ENCODE data around the gene OLFML3.
"Not testable (repeated sequence)": the region's sequence is repeated elsewhere in the genome, so short reads cannot be mapped to it uniquely, and the experiment has no call there.

OLFML3 gene

DNA sequence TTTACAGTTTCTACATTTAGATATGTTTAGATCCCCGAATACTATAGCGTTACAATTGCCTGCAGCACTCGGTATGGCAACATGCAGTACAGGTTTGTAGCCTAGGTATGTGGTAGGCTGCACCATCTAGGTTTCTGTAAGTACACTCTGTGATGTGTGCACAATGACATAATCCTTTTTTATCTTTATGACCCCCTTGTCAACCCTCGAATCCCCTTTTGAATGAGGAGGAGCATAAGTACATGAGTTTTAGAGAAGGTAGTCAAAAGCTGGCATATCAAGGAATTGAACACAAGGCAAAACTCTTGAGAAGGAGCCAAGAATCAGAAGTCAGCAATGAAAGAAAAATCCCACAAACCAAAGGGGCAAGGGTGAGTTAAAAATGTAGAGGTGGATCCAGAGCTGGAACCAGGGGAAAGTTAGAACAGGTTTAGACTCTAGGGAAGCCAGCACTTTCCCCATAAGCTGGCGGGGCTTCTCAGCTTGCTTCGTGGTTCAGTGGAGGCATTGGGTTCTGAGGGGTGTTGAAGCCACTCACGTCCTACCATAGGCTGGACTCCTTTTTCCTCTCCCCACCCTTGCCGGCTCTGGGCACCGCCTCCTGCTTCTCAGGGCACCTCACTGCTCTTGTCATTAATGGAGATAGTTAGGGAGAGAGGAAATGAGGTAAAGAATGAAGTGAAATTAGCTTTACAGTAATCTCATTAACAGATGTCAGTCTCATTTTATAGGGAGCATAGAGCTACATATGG lies 31.3 kb downstream of the OLFML3 start:
- no peak for DNase-seq (ENCODE audit: low read depth in 1 of 2, low spot score in 1 of 2)
- no peak overlapping the region for H3K27ac ChIP-seq (replicated peaks)
- no peaks in the 10 kb centered on the region for H3K27me3 ChIP-seq (ENCODE audit: insufficient read depth, poor library complexity, severe bottlenecking)
- H3K4me3 ChIP-seq (replicated peaks; ENCODE audit: insufficient read depth, low read length), result no peak overlapping the region
- TF ChIP-seq, protein P1, sequence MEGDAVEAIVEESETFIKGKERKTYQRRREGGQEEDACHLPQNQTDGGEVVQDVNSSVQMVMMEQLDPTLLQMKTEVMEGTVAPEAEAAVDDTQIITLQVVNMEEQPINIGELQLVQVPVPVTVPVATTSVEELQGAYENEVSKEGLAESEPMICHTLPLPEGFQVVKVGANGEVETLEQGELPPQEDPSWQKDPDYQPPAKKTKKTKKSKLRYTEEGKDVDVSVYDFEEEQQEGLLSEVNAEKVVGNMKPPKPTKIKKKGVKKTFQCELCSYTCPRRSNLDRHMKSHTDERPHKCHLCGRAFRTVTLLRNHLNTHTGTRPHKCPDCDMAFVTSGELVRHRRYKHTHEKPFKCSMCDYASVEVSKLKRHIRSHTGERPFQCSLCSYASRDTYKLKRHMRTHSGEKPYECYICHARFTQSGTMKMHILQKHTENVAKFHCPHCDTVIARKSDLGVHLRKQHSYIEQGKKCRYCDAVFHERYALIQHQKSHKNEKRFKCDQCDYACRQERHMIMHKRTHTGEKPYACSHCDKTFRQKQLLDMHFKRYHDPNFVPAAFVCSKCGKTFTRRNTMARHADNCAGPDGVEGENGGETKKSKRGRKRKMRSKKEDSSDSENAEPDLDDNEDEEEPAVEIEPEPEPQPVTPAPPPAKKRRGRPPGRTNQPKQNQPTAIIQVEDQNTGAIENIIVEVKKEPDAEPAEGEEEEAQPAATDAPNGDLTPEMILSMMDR (IDR thresholded peaks at IDR 0.05; ENCODE audit: insufficient read depth, low read length), result no peak
- TF ChIP-seq, protein P2, sequence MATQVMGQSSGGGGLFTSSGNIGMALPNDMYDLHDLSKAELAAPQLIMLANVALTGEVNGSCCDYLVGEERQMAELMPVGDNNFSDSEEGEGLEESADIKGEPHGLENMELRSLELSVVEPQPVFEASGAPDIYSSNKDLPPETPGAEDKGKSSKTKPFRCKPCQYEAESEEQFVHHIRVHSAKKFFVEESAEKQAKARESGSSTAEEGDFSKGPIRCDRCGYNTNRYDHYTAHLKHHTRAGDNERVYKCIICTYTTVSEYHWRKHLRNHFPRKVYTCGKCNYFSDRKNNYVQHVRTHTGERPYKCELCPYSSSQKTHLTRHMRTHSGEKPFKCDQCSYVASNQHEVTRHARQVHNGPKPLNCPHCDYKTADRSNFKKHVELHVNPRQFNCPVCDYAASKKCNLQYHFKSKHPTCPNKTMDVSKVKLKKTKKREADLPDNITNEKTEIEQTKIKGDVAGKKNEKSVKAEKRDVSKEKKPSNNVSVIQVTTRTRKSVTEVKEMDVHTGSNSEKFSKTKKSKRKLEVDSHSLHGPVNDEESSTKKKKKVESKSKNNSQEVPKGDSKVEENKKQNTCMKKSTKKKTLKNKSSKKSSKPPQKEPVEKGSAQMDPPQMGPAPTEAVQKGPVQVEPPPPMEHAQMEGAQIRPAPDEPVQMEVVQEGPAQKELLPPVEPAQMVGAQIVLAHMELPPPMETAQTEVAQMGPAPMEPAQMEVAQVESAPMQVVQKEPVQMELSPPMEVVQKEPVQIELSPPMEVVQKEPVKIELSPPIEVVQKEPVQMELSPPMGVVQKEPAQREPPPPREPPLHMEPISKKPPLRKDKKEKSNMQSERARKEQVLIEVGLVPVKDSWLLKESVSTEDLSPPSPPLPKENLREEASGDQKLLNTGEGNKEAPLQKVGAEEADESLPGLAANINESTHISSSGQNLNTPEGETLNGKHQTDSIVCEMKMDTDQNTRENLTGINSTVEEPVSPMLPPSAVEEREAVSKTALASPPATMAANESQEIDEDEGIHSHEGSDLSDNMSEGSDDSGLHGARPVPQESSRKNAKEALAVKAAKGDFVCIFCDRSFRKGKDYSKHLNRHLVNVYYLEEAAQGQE (IDR thresholded peaks at IDR 0.05; ENCODE audit: insufficient replicate concordance, low read depth), result no peak
- TF ChIP-seq SPI1 (IDR thresholded peaks at IDR 0.05; ENCODE audit: borderline replicate concordance, low read depth) (no peak), GABPA (IDR thresholded peaks at IDR 0.05; ENCODE audit: low read depth) (no peak), POLR2AphosphoS5 (IDR thresholded peaks at IDR 0.05; ENCODE audit: low read depth) (no peak)

DNA sequence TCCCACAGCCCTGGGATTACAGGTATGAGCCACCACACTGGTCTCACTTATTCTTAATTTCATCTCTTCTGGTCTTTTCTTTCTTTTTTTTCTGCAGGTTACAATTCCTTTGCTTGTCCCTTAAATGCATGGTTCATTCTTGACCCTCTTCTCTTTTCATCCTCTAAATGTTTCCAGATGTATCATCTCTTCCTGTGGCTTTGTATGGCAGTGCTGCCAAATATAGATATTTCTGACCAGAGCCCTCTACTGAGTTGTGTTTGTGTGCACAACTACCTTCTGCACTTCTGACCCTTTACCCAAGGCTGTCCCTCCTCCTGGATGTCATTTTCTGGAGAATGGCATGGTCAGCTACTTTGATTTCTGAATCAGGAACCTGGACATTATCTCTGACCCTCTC lies 32.5 kb downstream of the OLFML3 start:
- TF ChIP-seq, protein P2 (IDR thresholded peaks at IDR 0.05; ENCODE audit: insufficient replicate concordance, low read depth), result no peak
- TF ChIP-seq SPI1 (IDR thresholded peaks at IDR 0.05; ENCODE audit: borderline replicate concordance, low read depth) (no peak), POLR2AphosphoS5 (IDR thresholded peaks at IDR 0.05; ENCODE audit: low read depth) (no peak), GABPA (IDR thresholded peaks at IDR 0.05; ENCODE audit: low read depth) (no peak)
- TF ChIP-seq, protein P1 (IDR thresholded peaks at IDR 0.05; ENCODE audit: insufficient read depth, low read length), result no peak
- H3K27me3 ChIP-seq (ENCODE audit: insufficient read depth, poor library complexity, severe bottlenecking), result no peaks in the 10 kb centered on the region
- H3K4me3 ChIP-seq (replicated peaks; ENCODE audit: insufficient read depth, low read length), result no peak overlapping the region
- DNase-seq (ENCODE audit: low read depth in 1 of 2, low spot score in 1 of 2), result no peak
- H3K27ac ChIP-seq (replicated peaks), result no peak overlapping the region

GRCh38 chr1:114015075-114015474 lies 35.8 kb downstream of the OLFML3 start:
- no peak overlapping the region for H3K27ac ChIP-seq (replicated peaks)
- TF ChIP-seq, protein P1 (IDR thresholded peaks at IDR 0.05; ENCODE audit: insufficient read depth, low read length), result no peak
- TF ChIP-seq GABPA (IDR thresholded peaks at IDR 0.05; ENCODE audit: low read depth) (no peak), POLR2AphosphoS5 (IDR thresholded peaks at IDR 0.05; ENCODE audit: low read depth) (no peak), SPI1 (IDR thresholded peaks at IDR 0.05; ENCODE audit: borderline replicate concordance, low read depth) (no peak)
- TF ChIP-seq, protein P2 (IDR thresholded peaks at IDR 0.05; ENCODE audit: insufficient replicate concordance, low read depth), result no peak
- H3K27me3 ChIP-seq (ENCODE audit: insufficient read depth, poor library complexity, severe bottlenecking), result no peaks in the 10 kb centered on the region
- no peak for DNase-seq (ENCODE audit: low read depth in 1 of 2, low spot score in 1 of 2)
- H3K4me3 ChIP-seq (replicated peaks; ENCODE audit: insufficient read depth, low read length), result no peak overlapping the region

- H3K27ac ChIP-seq (replicated peaks), result not testable (repeated sequence)
These were observed 40.5 kb downstream of the OLFML3 start for GRCh38 chr1:114019724-114020123.

More at GRCh38 chr1:114019724-114020123, 40.5 kb downstream of the OLFML3 start:
- not testable (repeated sequence) for DNase-seq (ENCODE audit: low read depth in 1 of 2, low spot score in 1 of 2); H3K27me3 ChIP-seq (ENCODE audit: insufficient read depth, poor library complexity, severe bottlenecking); H3K4me3 ChIP-seq (replicated peaks; ENCODE audit: insufficient read depth, low read length)

Measured in HL-60 (cell line).